AG09319 (cell line): ENCODE data around the gene LAMA5.

Source experiments
- DNase-seq: peaks from one replicate; pipeline ENCODE4 v3.0.0-alpha.2; 2010; ENCODE audit warnings: low read depth; ENCODE audit errors: extremely low read depth
- CTCF ChIP-seq: IDR thresholded peaks from 2 replicates; pipeline ENCODE4 v1.5.1; 2011; ENCODE audit warnings: low read depth, mild to moderate bottlenecking, inconsistent platforms, low read length, moderate library complexity

Gene LAMA5

GRCh38 chr20:62348604-62349003, 18.5 kb downstream of the LAMA5 start:
- no peak for TF ChIP-seq CTCF
- DNase-seq: no peak

GRCh38 chr20:62347445-62347844, 19.7 kb downstream of the LAMA5 start:
- no peak for TF ChIP-seq CTCF
- DNase-seq: no peak

DNA sequence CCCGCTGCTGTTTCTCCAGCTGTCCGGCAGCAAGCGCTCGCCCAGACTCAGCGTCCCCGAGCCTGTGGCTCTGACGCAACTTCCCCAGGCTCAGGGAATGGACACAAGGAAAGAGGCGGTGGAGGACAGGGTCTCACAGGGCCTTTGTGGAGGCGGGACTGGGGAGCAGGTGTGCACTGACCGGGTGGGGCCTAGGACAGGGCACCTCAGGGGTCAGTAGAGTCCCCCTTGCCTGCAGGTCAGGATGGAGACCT, 20.0 kb downstream of the LAMA5 start:
- TF ChIP-seq CTCF: no peak
- no peak for DNase-seq

GRCh38 chr20:62346398-62347150, 20.5 kb downstream of the LAMA5 start:
- DNase-seq: no peak
- no peak for TF ChIP-seq CTCF

- no peak for DNase-seq
- TF ChIP-seq CTCF: no peak
Observed at GRCh38 chr20:62345681-62346370, 21.3 kb downstream of the LAMA5 start.

DNA sequence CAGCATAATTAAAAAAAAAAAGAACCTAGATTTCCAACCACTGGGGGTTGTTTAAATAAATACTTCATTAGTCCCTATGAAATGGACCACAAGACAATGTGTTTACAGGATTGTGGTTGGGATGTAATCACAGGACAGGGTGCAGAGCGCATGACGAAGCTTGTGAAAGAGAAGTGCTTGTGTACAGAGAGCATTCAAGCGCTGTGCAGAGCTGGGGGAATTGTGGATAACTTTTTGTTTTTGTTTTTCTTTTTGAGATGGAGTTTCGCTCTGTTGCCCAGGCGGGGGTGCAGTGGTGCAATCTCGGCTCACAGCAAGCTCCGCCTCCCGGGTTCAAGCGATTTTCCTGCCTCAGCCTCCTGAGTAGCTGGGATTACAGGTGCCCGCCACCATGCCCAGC, 22.3 kb downstream of the LAMA5 start:
- no peak for TF ChIP-seq CTCF
- peak; percentile 44 for DNase-seq

DNA sequence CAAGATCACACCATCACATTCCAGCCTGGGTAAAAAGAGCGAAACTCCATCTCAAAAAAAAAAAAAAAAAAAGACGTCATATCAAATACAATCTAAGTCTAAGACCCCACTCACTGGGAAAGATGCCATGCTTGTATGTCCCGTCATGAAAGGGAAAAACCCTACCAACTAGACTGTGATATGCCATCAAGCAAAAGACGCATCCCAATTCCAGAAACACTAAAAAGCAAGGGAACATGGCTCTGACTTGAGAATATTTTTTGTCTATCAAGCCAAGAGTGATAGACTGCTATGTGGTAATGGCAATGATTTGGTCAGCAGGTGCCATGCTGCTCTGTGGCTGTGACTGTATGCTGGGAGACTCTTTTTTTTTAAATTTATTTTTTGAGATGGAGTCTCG, 23.0 kb downstream of the LAMA5 start:
- no peak for DNase-seq

More for the DNA sequence above, 23.0 kb downstream of the LAMA5 start:
- no peak for TF ChIP-seq CTCF
